IMR-90 (cell line): ENCODE measurements around the gene HARS1. TPM values are rescaled to one million over a fixed set of nuclear protein-coding genes. Genes with fewer than 3 reads are reported as not detected.
"Not testable (repeated sequence)": the region's sequence is repeated elsewhere in the genome, so short reads cannot be mapped to it uniquely, and the experiment has no call there.

ENCODE experiments used
- ATAC-seq: fragments of 200-7000 bp; cut with Tn5 transposase; 2 replicates; pipeline ENCODE4 v1.9.1; 2020; ENCODE audit warnings: low read depth, mild to moderate bottlenecking, moderate library complexity
- BruUV-seq: library from RNA; stranded (reverse); fragments of 400-500 nt; replicated peaks from 2 replicates; lab custom pipeline; 2021; lab: Mats Ljungman, UMichigan
- CTCF ChIA-PET: fragments of 300-600 bp; formaldehyde crosslinking; extraction: SDS; loops from one replicate; lab custom pipeline; 2021; ENCODE audit warnings: antibody characterized with exemption; lab: Yijun Ruan, JAX
- POLR2A ChIA-PET: fragments of 300-600 bp; sonication (Branson Sonifier 250); formaldehyde crosslinking; loops from one replicate; lab custom pipeline; 2022; ENCODE audit warnings: antibody characterized with exemption; ENCODE audit not compliant: unreplicated experiment; lab: Charles Lee
- DNase-seq: peaks from one replicate; pipeline ENCODE4 v3.0.0; 2013
- H2AFZ ChIP-seq: replicated peaks from 2 replicates; pipeline ENCODE3; 2013; ENCODE audit warnings: low read length, mild to moderate bottlenecking; ENCODE audit not compliant: poor library complexity
- H2AK5ac ChIP-seq: 2 replicates; pipeline ENCODE4 v1.6.1; 2013; ENCODE audit warnings: low read depth, low read length, inconsistent platforms
- H2AK9ac ChIP-seq: replicated peaks from 2 replicates; pipeline ENCODE3; 2013; ENCODE audit warnings: mild to moderate bottlenecking, low read depth, low read length, moderate library complexity; ENCODE audit not compliant: poor library complexity
- H2BK120ac ChIP-seq: 2 replicates; pipeline ENCODE4 v1.6.1; 2013; ENCODE audit warnings: low read depth, low read length, inconsistent platforms
- H2BK15ac ChIP-seq: 3 replicates; pipeline ENCODE4 v1.6.1; 2013; ENCODE audit warnings: low read depth, low read length, inconsistent platforms
- H2BK20ac ChIP-seq: 2 replicates; pipeline ENCODE4 v1.6.1; 2013; ENCODE audit warnings: low read depth, mild to moderate bottlenecking, inconsistent platforms, low read length, moderate library complexity
- H2BK5ac ChIP-seq: 2 replicates; pipeline ENCODE4 v1.6.1; 2013; ENCODE audit warnings: mild to moderate bottlenecking, low read depth, low read length, inconsistent platforms; ENCODE audit not compliant: poor library complexity, severe bottlenecking
- H3K14ac ChIP-seq: replicated peaks from 2 replicates; pipeline ENCODE4 v1.6.1; 2013; ENCODE audit warnings: low read depth, low read length, inconsistent platforms
- H3K18ac ChIP-seq: 2 replicates; pipeline ENCODE4 v1.6.1; 2013; ENCODE audit warnings: low read depth, low read length, control low read depth
- H3K23ac ChIP-seq: 2 replicates; pipeline ENCODE4 v1.6.1; 2013; ENCODE audit warnings: low read depth, low read length, inconsistent platforms
- H3K27ac ChIP-seq: 2 replicates; pipeline ENCODE4 v1.5.1; 2013; ENCODE audit warnings: mild to moderate bottlenecking, control low read depth, low read length; ENCODE audit not compliant: insufficient read depth
- H3K27me3 ChIP-seq: 2 replicates; pipeline ENCODE4 v1.6.1; 2013; ENCODE audit warnings: low read length; ENCODE audit not compliant: control insufficient read depth, insufficient read depth
- H3K36me3 ChIP-seq: 2 replicates; pipeline ENCODE4 v1.6.1; 2013; ENCODE audit warnings: low read length, mixed read lengths; ENCODE audit not compliant: control insufficient read depth, insufficient read depth
- H3K4ac ChIP-seq: 2 replicates; pipeline ENCODE4 v1.6.1; 2013; ENCODE audit warnings: low read depth, low read length, inconsistent platforms
- H3K4me1 ChIP-seq: 2 replicates; pipeline ENCODE4 v1.6.1; 2013; ENCODE audit warnings: low read length, mixed read lengths; ENCODE audit not compliant: control insufficient read depth, insufficient read depth
- H3K4me2 ChIP-seq: 2 replicates; pipeline ENCODE4 v1.6.1; 2013; ENCODE audit warnings: low read depth, mild to moderate bottlenecking, control low read depth, low read length, moderate library complexity
- H3K4me3 ChIP-seq: 2 replicates; pipeline ENCODE4 v1.5.1; 2013; ENCODE audit warnings: low read depth, mild to moderate bottlenecking, control low read depth, low read length, moderate library complexity; ENCODE audit not compliant: insufficient read depth
- H3K56ac ChIP-seq: 2 replicates; pipeline ENCODE4 v1.6.1; 2013; ENCODE audit warnings: low read length, inconsistent platforms; ENCODE audit not compliant: insufficient read depth; ENCODE audit errors: extremely low read depth
- H3K79me1 ChIP-seq, 2 experiments: 2 replicates each; pipeline ENCODE4 v1.6.1; 2013; ENCODE audit warnings: low read length in 2 of 2, inconsistent platforms in 1 of 2, low read depth in 1 of 2
- H3K9ac ChIP-seq: 2 replicates; pipeline ENCODE4 v1.6.1; 2013; ENCODE audit warnings: low read depth, low read length, control low read depth
- H3K9me1 ChIP-seq: 2 replicates; pipeline ENCODE4 v1.6.1; 2013; ENCODE audit warnings: low read length, inconsistent platforms; ENCODE audit not compliant: insufficient read depth
- H3K9me3 ChIP-seq: 2 replicates; pipeline ENCODE4 v1.6.1; 2013; ENCODE audit warnings: low read length; ENCODE audit not compliant: control insufficient read depth, insufficient read depth
- H4K20me1 ChIP-seq: 2 replicates; pipeline ENCODE4 v1.6.1; 2013; ENCODE audit warnings: low read length, inconsistent platforms; ENCODE audit not compliant: insufficient read depth
- H4K5ac ChIP-seq: 2 replicates; pipeline ENCODE4 v1.6.1; 2013; ENCODE audit warnings: mild to moderate bottlenecking, low read depth, low read length, control low read depth
- H4K8ac ChIP-seq, 2 experiments: 2 replicates each; pipeline ENCODE4 v1.6.1; 2013; ENCODE audit warnings: low read depth in 2 of 2, low read length in 2 of 2, control low read depth in 1 of 2, inconsistent platforms in 1 of 2
- H4K91ac ChIP-seq: 2 replicates; pipeline ENCODE4 v1.6.1; 2013; ENCODE audit warnings: low read depth, low read length, inconsistent platforms; ENCODE audit not compliant: insufficient read depth
- WGBS, 2 experiments: methylation state at CpG; one replicate each; pipeline versions ENCODE4 v1.1.5 to v1.1.7; 2013; ENCODE audit warnings: missing lambda C conversion rate in 2 of 2; ENCODE audit not compliant: insufficient read length in 1 of 2; ENCODE audit errors: extremely low coverage in 2 of 2; 5-methylcytosine and 5-hydroxymethylcytosine counted together
- dilution Hi-C: fragments of 300-500 bp; cut with HindIII; formaldehyde crosslinking; loops from one replicate; pipeline ENCODE4 v1.14.3; 2018; ENCODE audit warnings: low sequenced_read_pairs; ENCODE audit not compliant: unreplicated experiment
- in situ Hi-C: fragments of 300-500 bp; cut with MboI; formaldehyde crosslinking; loops from 3 replicates; pipeline ENCODE4 v1.14.3; 2019; ENCODE audit warnings: low sequenced_read_pairs, inconsistent platforms, mixed read lengths
- intact Hi-C: fragments of 100-400 bp; cut with micrococcal nuclease; formaldehyde crosslinking; loops from 2 replicates; pipeline ENCODE4 v1.10.0; 2022
- microRNA-seq, 2 experiments: library from miRNA; stranded (forward) in 1 of 2; unstranded in 1 of 2; fragments of 10-50 nt in 1 of 2; fragments of <30 nt in 1 of 2; gene quantifications in 1 of 2; microRNA quantifications in 1 of 2; one replicate each; pipeline versions ENCODE3 to v1.1.0; 2013 to 2020; ENCODE audit not compliant: insufficient read depth in 1 of 2, insufficient read length in 1 of 2, unreplicated experiment in 1 of 2
- polyA plus RNA-seq, 3 experiments: library from polyadenylated mRNA; depleted of rRNA; stranded (reverse); fragments of >200 nt; gene quantifications; 2 replicates each; pipeline ENCODE4 v1.2.3, GENCODE V29; 2012; ENCODE audit warnings: low replicate concordance in 1 of 3
- small RNA-seq, 5 experiments: library from RNA; depleted of rRNA; stranded (forward); fragments of <200 nt; gene quantifications; one replicate each; pipeline ENCODE3, GENCODE V24; 2012
- total RNA-seq: library from RNA; depleted of rRNA; stranded (reverse); fragments of >200 nt; gene quantifications from 2 replicates; pipeline ENCODE4 v1.2.3, GENCODE V29; 2012; rRNA removed

Gene HARS1
- total and polyA plus RNA-seq, 2 of the 4 experiments (the other 2 are of a cell fraction) = 97.6 to 141 TPM

DNA sequence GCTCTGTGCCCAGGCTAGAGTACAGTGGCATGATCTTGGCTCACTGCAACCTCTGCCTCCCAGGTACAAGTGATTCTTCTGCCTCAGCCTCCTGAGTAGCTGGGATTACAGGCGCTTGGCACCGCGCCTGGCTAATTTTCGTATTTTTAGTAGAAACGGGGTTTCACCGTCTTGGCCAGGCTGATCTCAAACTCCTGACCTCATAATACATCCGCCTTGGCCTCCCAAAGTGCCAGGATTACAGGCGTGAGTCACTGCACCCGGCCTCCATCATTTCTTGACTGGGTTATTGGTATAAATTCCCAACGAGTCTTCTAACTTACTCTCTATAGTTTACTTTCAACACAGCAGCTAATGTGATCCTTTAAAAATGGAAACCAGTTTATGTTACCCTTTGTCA lies 66.3 kb downstream of the HARS1 start:
- H3K9me1 ChIP-seq, H3K27ac ChIP-seq, H2BK120ac ChIP-seq, DNase-seq, BruUV-seq, H3K23ac ChIP-seq, ATAC-seq, H3K9ac ChIP-seq, H4K5ac ChIP-seq, intact Hi-C loops, POLR2A ChIA-PET, H3K9me3 ChIP-seq, H3K56ac ChIP-seq, H4K8ac ChIP-seq, H4K20me1 ChIP-seq, H2AK5ac ChIP-seq, H3K14ac ChIP-seq, CTCF ChIA-PET, H2BK5ac ChIP-seq, H3K36me3 ChIP-seq, H3K18ac ChIP-seq, in situ Hi-C loops, H4K91ac ChIP-seq, H2AFZ ChIP-seq, H2AK9ac ChIP-seq, H3K4ac ChIP-seq, H3K4me2 ChIP-seq, H2BK15ac ChIP-seq, H3K4me1 ChIP-seq, H3K4me3 ChIP-seq, dilution Hi-C loops, H2BK20ac ChIP-seq, H3K79me1 ChIP-seq: not testable (repeated sequence)
- 81% methylated on average over 5 of the region's 10 CpGs; no CpG with 5 or more reads in 1 of the 2 experiments for WGBS, 2 experiments
- peaks cover 15% of the 10 kb centered on the region for H3K27me3 ChIP-seq

Small RNAs within 50 kb of the gene (microRNA-seq; reads per million reads assigned to microRNA genes)
- not detected for gene MIR3655 (ENCODE audit: unreplicated experiment)
- 38.2 reads per million, percentile 70 among the genes with 10 or more reads in this experiment for gene VTRNA1-1 (ENCODE audit: insufficient read depth, insufficient read length)
- 27.9 reads per million, percentile 63 among the genes with 10 or more reads in this experiment for gene VTRNA1-2 (ENCODE audit: insufficient read depth, insufficient read length)
- 6.2 reads per million for gene VTRNA1-3 (ENCODE audit: insufficient read depth, insufficient read length)

Small RNAs within 50 kb of the gene (small RNA-seq; reads per million reads assigned to genes)
- 2.4 to 1,565 (median 81.4) reads per million in 5 experiments for gene VTRNA1-1
- 1.7 to 8,073 (median 156) reads per million in 5 experiments for gene VTRNA1-2
- gene VTRNA1-3 = 0.56 to 163 (median 8.9) reads per million in 5 experiments

Other genes starting within 250 kb of the HARS1 start
- gene EIF4EBP3, start 143.7 kb downstream of the HARS1 start, total RNA-seq = 0.28 and 0.36 TPM in 2 replicates
- gene EIF4EBP3, start 143.7 kb downstream of the HARS1 start, polyA plus RNA-seq (2012; rRNA removed) = 1.7 and 2.1 TPM in 2 replicates
- gene SRA1, start 133.9 kb downstream of the HARS1 start, total RNA-seq = 52.9 and 53.9 TPM in 2 replicates
- 54.8 TPM in 2 replicates for gene SRA1, start 133.9 kb downstream of the HARS1 start, polyA plus RNA-seq (2012; rRNA removed)
- gene APBB3, start 126.8 kb downstream of the HARS1 start, total RNA-seq = 6.6 and 8.1 TPM in 2 replicates
- gene APBB3, start 126.8 kb downstream of the HARS1 start, polyA plus RNA-seq (2012; rRNA removed) = 21.4 and 23.8 TPM in 2 replicates
- 17.2 and 19.2 TPM in 2 replicates for gene SLC35A4, start 126.5 kb downstream of the HARS1 start, total RNA-seq
- 66.4 and 69.7 TPM in 2 replicates for gene SLC35A4, start 126.5 kb downstream of the HARS1 start, polyA plus RNA-seq (2012; rRNA removed)
- gene CD14, start 58.2 kb downstream of the HARS1 start, total RNA-seq = 0.18 TPM in 1 of 2 replicates, not detected in the other
- gene CD14, start 58.2 kb downstream of the HARS1 start, polyA plus RNA-seq (2012; rRNA removed) = 0.17 and 0.19 TPM in 2 replicates
- gene TMCO6, start 51.9 kb downstream of the HARS1 start, total RNA-seq = 4.2 and 6.6 TPM in 2 replicates
- 7.2 and 10.6 TPM in 2 replicates for gene TMCO6, start 51.9 kb downstream of the HARS1 start, polyA plus RNA-seq (2012; rRNA removed)
- gene NDUFA2, start 43.7 kb downstream of the HARS1 start, total RNA-seq = 20.4 and 30.0 TPM in 2 replicates
- 104 and 131 TPM in 2 replicates for gene NDUFA2, start 43.7 kb downstream of the HARS1 start, polyA plus RNA-seq (2012; rRNA removed)
- gene IK, start 43.5 kb downstream of the HARS1 start, total RNA-seq = 137 and 143 TPM in 2 replicates
- gene IK, start 43.5 kb downstream of the HARS1 start, polyA plus RNA-seq (2012; rRNA removed) = 99.8 and 105 TPM in 2 replicates
- 19.2 and 20.4 TPM in 2 replicates for gene WDR55, start 26.5 kb downstream of the HARS1 start, total RNA-seq
- gene WDR55, start 26.5 kb downstream of the HARS1 start, polyA plus RNA-seq (2012; rRNA removed) = 18.0 and 19.0 TPM in 2 replicates
- under 0.01 TPM in 2 replicates for gene DND1, start 17.8 kb downstream of the HARS1 start, total RNA-seq
- gene DND1, start 17.8 kb downstream of the HARS1 start, polyA plus RNA-seq (2012; rRNA removed) = 0.63 and 0.67 TPM in 2 replicates
- gene HARS2, start 85 bp upstream of the HARS1 start, total RNA-seq = 30.1 and 36.9 TPM in 2 replicates
- 26.5 and 33.0 TPM in 2 replicates for gene HARS2, start 85 bp upstream of the HARS1 start, polyA plus RNA-seq (2012; rRNA removed)
- gene ZMAT2, start 9.1 kb upstream of the HARS1 start, total RNA-seq = 16.3 and 44.7 TPM in 2 replicates
- 32.2 and 41.2 TPM in 2 replicates for gene ZMAT2, start 9.1 kb upstream of the HARS1 start, polyA plus RNA-seq (2012; rRNA removed)
- under 0.01 TPM in 1 of 2 replicates, not detected in the other for gene PCDHA1, start 94.8 kb upstream of the HARS1 start, total RNA-seq
- 0.05 and 0.07 TPM in 2 replicates for gene PCDHA1, start 94.8 kb upstream of the HARS1 start, polyA plus RNA-seq (2012; rRNA removed)
- not detected in 2 replicates for gene PCDHA2, start 103.5 kb upstream of the HARS1 start, total RNA-seq
- not detected in 2 replicates for gene PCDHA2, start 103.5 kb upstream of the HARS1 start, polyA plus RNA-seq (2012; rRNA removed)
- gene PCDHA3, start 109.7 kb upstream of the HARS1 start, total RNA-seq = under 0.01 TPM in 2 replicates
- gene PCDHA3, start 109.7 kb upstream of the HARS1 start, polyA plus RNA-seq (2012; rRNA removed) = 0.03 and 0.06 TPM in 2 replicates
- under 0.01 and 0.28 TPM in 2 replicates for gene PCDHA4, start 115.7 kb upstream of the HARS1 start, total RNA-seq
- gene PCDHA4, start 115.7 kb upstream of the HARS1 start, polyA plus RNA-seq (2012; rRNA removed) = 0.02 TPM in 1 of 2 replicates, not detected in the other
- gene PCDHA5, start 130.2 kb upstream of the HARS1 start, total RNA-seq = not detected in 2 replicates
- gene PCDHA5, start 130.2 kb upstream of the HARS1 start, polyA plus RNA-seq (2012; rRNA removed) = not detected in 2 replicates
- gene PCDHA6, start 136.6 kb upstream of the HARS1 start, total RNA-seq = under 0.01 TPM in 1 of 2 replicates, not detected in the other
- 0.03 TPM in 1 of 2 replicates, not detected in the other for gene PCDHA6, start 136.6 kb upstream of the HARS1 start, polyA plus RNA-seq (2012; rRNA removed)
- gene PCDHA7, start 142.9 kb upstream of the HARS1 start, total RNA-seq = under 0.01 and 0.18 TPM in 2 replicates
- gene PCDHA7, start 142.9 kb upstream of the HARS1 start, polyA plus RNA-seq (2012; rRNA removed) = 0.10 and 0.16 TPM in 2 replicates
- gene PCDHA8, start 149.8 kb upstream of the HARS1 start, total RNA-seq = under 0.01 TPM in 1 of 2 replicates, not detected in the other
- gene PCDHA8, start 149.8 kb upstream of the HARS1 start, polyA plus RNA-seq (2012; rRNA removed) = 0.02 TPM in 1 of 2 replicates, not detected in the other
- under 0.01 TPM in 2 replicates for gene PCDHA9, start 157.0 kb upstream of the HARS1 start, total RNA-seq
- not detected in 2 replicates for gene PCDHA9, start 157.0 kb upstream of the HARS1 start, polyA plus RNA-seq (2012; rRNA removed)
- gene PCDHA10, start 164.5 kb upstream of the HARS1 start, total RNA-seq = under 0.01 TPM in 2 replicates
- gene PCDHA10, start 164.5 kb upstream of the HARS1 start, polyA plus RNA-seq (2012; rRNA removed) = 0.02 TPM in 1 of 2 replicates, not detected in the other
- under 0.01 TPM in 1 of 2 replicates, not detected in the other for gene PCDHA11, start 177.6 kb upstream of the HARS1 start, total RNA-seq
- not detected in 2 replicates for gene PCDHA11, start 177.6 kb upstream of the HARS1 start, polyA plus RNA-seq (2012; rRNA removed)
- not detected in 2 replicates for gene PCDHA12, start 183.9 kb upstream of the HARS1 start, total RNA-seq
- gene PCDHA12, start 183.9 kb upstream of the HARS1 start, polyA plus RNA-seq (2012; rRNA removed) = 0.03 TPM in 1 of 2 replicates, not detected in the other
- gene PCDHA13, start 190.8 kb upstream of the HARS1 start, total RNA-seq = not detected in 2 replicates
- not detected in 2 replicates for gene PCDHA13, start 190.8 kb upstream of the HARS1 start, polyA plus RNA-seq (2012; rRNA removed)
- gene PCDHAC1, start 234.9 kb upstream of the HARS1 start, total RNA-seq = under 0.01 TPM in 1 of 2 replicates, not detected in the other
- not detected in 2 replicates for gene PCDHAC1, start 234.9 kb upstream of the HARS1 start, polyA plus RNA-seq (2012; rRNA removed)